ENCODE data around the gene SMARCA2. TPM values are rescaled to one million over a fixed set of nuclear protein-coding genes. Genes with fewer than 3 reads are reported as not detected.

SMARCA2 gene
- total and polyA plus RNA-seq, 9 of the 15 experiments (the other 6 are each of a cell fraction or from before 2014, with no cell fraction given) = 8.0 to 34.8 (median 25.5) TPM

DNA sequence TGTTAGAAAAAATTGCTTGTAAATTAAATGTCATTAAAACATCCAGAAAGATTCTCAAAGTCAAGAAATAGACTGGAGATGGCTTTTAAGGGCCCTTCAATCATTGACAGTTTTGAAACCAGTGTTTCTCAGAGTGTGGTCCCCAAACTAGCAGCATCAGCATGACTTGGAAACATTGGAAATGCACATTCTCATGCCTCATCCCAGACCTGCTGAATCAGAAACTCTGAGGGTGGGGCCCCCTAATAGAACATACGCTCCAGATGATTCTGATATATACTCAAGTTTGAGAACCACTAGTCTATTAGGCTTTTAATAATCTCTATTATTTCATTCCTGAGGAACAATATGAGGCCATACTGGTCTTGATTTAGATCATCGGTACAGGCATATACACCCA lies 181.6 kb downstream of the SMARCA2 start (continued):
- TF ChIP-seq HDAC8 (tag; IDR thresholded peaks at IDR 0.05) (no peak), ZBTB1 (CRISPR knock-in tag; IDR thresholded peaks at IDR 0.05; ENCODE audit: borderline replicate concordance, low read depth) (no peak), TCF7L2 (IDR thresholded peaks at IDR 0.05; ENCODE audit: low read depth, low read length) (no peak)
- TF ChIP-seq, protein P1, sequence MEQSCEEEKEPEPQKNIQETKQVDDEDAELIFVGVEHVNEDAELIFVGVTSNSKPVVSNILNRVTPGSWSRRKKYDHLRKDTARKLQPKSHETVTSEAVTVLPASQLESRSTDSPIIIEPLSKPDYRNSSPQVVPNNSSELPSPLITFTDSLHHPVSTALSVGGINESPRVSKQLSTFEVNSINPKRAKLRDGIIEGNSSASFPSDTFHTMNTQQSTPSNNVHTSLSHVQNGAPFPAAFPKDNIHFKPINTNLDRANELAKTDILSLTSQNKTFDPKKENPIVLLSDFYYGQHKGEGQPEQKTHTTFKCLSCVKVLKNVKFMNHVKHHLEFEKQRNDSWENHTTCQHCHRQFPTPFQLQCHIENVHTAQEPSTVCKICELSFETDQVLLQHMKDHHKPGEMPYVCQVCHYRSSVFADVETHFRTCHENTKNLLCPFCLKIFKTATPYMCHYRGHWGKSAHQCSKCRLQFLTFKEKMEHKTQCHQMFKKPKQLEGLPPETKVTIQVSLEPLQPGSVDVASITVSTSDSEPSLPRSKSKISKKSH (CRISPR knock-in tag; IDR thresholded peaks at IDR 0.05) = no peak

DNA sequence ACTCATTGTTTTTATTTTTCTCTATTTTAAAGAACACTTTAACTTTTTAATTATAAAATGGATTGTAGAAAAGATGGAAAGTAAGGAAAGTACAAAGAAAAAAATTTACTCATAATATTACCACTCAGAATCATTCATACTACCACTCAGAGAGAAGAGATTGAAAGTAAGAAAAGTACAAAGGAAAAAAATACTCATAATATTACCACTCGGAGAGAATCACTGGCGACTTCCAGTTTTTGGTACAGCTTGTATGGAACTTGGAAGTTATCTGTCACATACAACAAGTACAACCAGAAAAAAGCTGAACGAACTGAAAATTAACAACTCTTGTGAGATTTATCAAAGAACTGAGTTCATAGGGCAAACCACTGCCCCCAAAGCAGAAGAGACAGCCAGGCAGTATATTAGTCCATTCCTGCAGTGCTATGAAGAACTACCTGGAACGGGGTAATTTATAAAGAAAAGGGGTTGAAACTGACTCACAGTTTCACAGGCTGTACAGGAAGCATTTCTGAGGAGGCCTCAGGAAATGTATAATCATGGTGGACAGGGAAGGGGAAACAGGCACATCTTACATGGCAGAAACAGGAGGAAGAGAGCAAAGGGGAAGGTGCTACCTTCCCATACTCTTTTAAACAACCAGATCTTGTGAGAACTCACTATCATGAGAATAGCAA lies 183.9 kb downstream of the SMARCA2 start:
- no peaks in the 10 kb centered on the region for H3K36me3 ChIP-seq (ENCODE audit: control insufficient read depth, insufficient read depth, low read length)
- no peak for ATAC-seq
- no peak overlapping the region for H3K27ac ChIP-seq (ENCODE audit: extremely low read depth, low read depth, low read length)
- in situ Hi-C loops (cut with MboI) (no loop called here), intact Hi-C loops (cut with micrococcal nuclease) (no loop called here)
- no peaks in the 10 kb centered on the region for H3K9me3 ChIP-seq (replicated peaks; ENCODE audit: control insufficient read depth, insufficient read depth, low read depth, low read length)
- H3K27me3 ChIP-seq (ENCODE audit: control insufficient read depth in 2 of 2, insufficient read depth in 2 of 2, low read length in 2 of 2) = no peaks in the 10 kb centered on the region
- H3K4me2 ChIP-seq (ENCODE audit: insufficient read depth, low read length) = no peak overlapping the region
- no peaks in the 10 kb centered on the region for H4K20me1 ChIP-seq (replicated peaks; ENCODE audit: control insufficient read depth, insufficient read depth, low read length)
- WGBS (ENCODE audit: insufficient coverage, low coverage, missing lambda C conversion rate) = 65% methylated on average over 4 of the region's 4 CpGs
- H3K9ac ChIP-seq (ENCODE audit: insufficient read depth in 1 of 2, low read depth in 2 of 2, low read length in 2 of 2) = no peak overlapping the region
- no peak for FAIRE-seq
- POLR2A ChIA-PET = no interaction called here
- no peak overlapping the region for H3K4me3 ChIP-seq
- H3K9me1 ChIP-seq (ENCODE audit: control insufficient read depth, insufficient read depth, low read length) = no peaks in the 10 kb centered on the region
- CTCF ChIA-PET (ENCODE audit: low intra/inter-chr PET ratio) = no interaction called here
- H2AFZ ChIP-seq (ENCODE audit: low read depth, low read length) = no peak overlapping the region
- DNase-seq (ENCODE audit: extremely low read depth in 1 of 4, low spot score in 3 of 4) = no peak
- H3K79me2 ChIP-seq (ENCODE audit: control insufficient read depth, insufficient read depth, low read length) = no peaks in the 10 kb centered on the region
- no TSS peak for BruUV-seq (replicated peaks)
- no peaks in the 10 kb centered on the region for H3K4me1 ChIP-seq (replicated peaks in 1 of 2; ENCODE audit: control insufficient read depth in 2 of 2, insufficient read depth in 2 of 2, low read length in 2 of 2)
- TF ChIP-seq, protein P2, sequence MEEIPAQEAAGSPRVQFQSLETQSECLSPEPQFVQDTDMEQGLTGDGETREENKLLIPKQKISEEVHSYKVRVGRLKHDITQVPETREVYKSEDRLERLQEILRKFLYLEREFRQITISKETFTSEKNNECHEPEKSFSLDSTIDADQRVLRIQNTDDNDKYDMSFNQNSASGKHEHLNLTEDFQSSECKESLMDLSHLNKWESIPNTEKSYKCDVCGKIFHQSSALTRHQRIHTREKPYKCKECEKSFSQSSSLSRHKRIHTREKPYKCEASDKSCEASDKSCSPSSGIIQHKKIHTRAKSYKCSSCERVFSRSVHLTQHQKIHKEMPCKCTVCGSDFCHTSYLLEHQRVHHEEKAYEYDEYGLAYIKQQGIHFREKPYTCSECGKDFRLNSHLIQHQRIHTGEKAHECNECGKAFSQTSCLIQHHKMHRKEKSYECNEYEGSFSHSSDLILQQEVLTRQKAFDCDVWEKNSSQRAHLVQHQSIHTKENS (CRISPR knock-in tag; IDR thresholded peaks at IDR 0.05) = no peak
- TF ChIP-seq ZNF3 (CRISPR knock-in tag; IDR thresholded peaks at IDR 0.05) (no peak), HOXB6 (CRISPR knock-in tag; IDR thresholded peaks at IDR 0.05; ENCODE audit: borderline replicate concordance) (no peak), XRCC4 (IDR thresholded peaks at IDR 0.05; ENCODE audit: extremely low read depth, insufficient read depth, insufficient read length) (no peak), MTA2 (IDR thresholded peaks at IDR 0.05; ENCODE audit: low read depth) (no peak), RBM17 (IDR thresholded peaks at IDR 0.05; ENCODE audit: borderline replicate concordance, low read depth, low read length) (no peak)

Measured in K562 (cell line).